KG1 (cell line): ENCODE data around the gene PNMA6E.

Experiments used
- DNase-seq: peaks from one replicate; lab custom pipeline; 2025; lab: John Stamatoyannopoulos, UW

PNMA6E gene

DNA sequence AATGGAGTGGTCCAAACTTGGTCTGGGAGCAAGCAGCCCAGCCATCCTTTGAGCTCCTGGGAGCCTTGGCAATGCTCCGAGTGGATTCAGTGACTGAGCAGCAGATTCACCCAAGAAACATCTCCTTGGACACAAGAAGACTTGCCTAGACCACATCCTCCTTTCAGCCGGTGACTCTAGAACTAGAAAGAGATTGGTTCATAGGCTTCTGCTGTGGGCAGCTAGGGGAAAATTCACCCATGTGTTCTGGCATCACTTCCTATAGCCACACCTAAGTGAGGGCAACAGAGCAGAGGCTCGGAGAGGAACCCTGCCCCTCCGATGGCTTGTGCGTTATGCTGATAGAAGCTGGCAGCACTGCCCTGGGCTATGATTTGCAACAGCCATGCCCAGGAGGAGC, 51.2 kb downstream of the PNMA6E start:
- DNase-seq = no peak

DNA sequence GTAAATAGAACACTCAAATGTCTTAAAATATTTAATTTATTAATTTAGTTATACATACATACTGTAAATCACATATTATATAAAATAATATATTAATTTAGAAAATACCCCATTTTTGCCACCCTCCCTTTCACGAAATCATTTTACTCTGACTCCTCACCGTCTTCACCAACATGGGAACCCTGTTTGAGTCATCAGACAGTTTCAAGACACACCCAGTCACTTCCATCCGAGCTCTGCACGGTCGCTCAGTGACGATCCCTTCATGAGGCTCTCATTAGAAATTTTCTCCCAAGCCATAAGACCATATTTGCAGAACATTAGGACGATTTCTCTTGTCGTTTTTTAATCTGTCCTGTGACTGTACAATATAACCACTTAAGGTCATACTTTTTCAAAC, 52.7 kb downstream of the PNMA6E start:
- no peak for DNase-seq

GRCh38 chrX:153347530-153347929, 53.6 kb downstream of the PNMA6E start:
- DNase-seq = no peak
